ENCODE data around the gene NOS2. TPM values are rescaled to one million over a fixed set of nuclear protein-coding genes. Genes with fewer than 3 reads are reported as not detected.

NOS2 gene
- total RNA-seq, 1 experiment from 2014 or later: 0.35 TPM

DNA sequence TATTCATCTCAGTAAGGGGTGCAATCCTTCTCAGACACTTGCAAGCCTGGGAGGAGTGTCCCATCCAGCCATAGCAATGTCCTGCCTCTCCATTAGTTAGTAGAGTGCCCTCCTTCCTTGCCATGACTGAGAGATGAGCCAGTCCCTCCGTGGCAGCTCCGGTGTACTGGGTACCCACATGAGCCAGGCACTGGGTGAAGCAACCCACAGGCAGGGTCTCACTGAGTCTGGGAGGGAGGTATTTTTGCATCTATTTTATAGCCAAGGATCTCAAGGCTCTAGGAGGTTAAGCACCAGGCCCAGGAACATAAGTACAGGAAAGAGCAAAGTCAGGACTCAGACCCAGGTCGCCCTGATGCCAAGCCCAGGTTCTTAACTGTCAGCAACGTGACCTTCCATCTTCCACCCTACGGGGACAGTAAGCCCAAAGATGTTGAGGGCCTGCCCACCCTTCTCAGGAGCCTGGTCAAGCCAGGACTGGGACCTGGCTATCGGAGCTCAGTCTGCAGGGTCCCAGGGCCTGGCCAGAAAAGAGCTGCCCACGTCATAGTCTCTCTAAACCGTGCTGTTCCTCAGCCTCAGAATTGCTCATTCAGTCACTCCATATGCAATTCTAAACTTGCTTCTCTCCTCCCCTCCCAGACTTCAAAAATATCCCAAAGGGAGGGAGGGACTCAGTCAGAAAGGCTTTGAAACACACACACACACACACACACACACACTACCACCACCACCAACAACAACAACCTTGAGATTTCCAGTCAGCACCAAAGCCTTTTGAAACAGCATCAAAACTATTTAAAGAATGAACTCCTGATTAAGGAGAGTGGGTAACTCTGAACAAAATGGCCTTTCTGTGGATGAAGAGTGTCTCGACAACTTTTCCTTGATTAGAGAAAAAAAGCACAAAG is 16.6 kb downstream of the NOS2 start:
- H3K14ac ChIP-seq (ENCODE audit: insufficient read depth, low read length): no peak overlapping the region; the same call in none of the 2 replicates
- H3K4me1 ChIP-seq (ENCODE audit: insufficient read depth, low read length): no peaks in the 10 kb centered on the region
- H3K23ac ChIP-seq (ENCODE audit: insufficient read length, low read depth, low read length): no peak overlapping the region
- H2AK5ac ChIP-seq (ENCODE audit: insufficient read length, low read length): no peak overlapping the region
- H3K9me3 ChIP-seq (ENCODE audit: control insufficient read depth, low read depth, low read length): no peaks in the 10 kb centered on the region
- H3K56ac ChIP-seq (ENCODE audit: insufficient read length, low read depth, low read length): no peak overlapping the region
- no peaks in the 10 kb centered on the region for H3K23me2 ChIP-seq (ENCODE audit: insufficient read length, low read depth, low read length, poor library complexity, severe bottlenecking)
- H3K27ac Mint-ChIP-seq: no peak overlapping the region
- H4K20me1 ChIP-seq (ENCODE audit: control insufficient read depth, insufficient read depth, insufficient read length): no peaks in the 10 kb centered on the region
- no peak overlapping the region for H2BK120ac ChIP-seq (ENCODE audit: low read depth, low read length, poor library complexity, severe bottlenecking)
- H3K27me3 Mint-ChIP-seq (ENCODE audit: low read depth): no peaks in the 10 kb centered on the region
- TF ChIP-seq, protein P1, sequence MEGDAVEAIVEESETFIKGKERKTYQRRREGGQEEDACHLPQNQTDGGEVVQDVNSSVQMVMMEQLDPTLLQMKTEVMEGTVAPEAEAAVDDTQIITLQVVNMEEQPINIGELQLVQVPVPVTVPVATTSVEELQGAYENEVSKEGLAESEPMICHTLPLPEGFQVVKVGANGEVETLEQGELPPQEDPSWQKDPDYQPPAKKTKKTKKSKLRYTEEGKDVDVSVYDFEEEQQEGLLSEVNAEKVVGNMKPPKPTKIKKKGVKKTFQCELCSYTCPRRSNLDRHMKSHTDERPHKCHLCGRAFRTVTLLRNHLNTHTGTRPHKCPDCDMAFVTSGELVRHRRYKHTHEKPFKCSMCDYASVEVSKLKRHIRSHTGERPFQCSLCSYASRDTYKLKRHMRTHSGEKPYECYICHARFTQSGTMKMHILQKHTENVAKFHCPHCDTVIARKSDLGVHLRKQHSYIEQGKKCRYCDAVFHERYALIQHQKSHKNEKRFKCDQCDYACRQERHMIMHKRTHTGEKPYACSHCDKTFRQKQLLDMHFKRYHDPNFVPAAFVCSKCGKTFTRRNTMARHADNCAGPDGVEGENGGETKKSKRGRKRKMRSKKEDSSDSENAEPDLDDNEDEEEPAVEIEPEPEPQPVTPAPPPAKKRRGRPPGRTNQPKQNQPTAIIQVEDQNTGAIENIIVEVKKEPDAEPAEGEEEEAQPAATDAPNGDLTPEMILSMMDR (conservative IDR thresholded peaks at IDR 0.05): no peak
- H3K4ac ChIP-seq (ENCODE audit: low read depth, low read length): no peak overlapping the region
- H2BK5ac ChIP-seq (ENCODE audit: insufficient read length, low read length): no peak overlapping the region
- H3K79me2 ChIP-seq (ENCODE audit: insufficient read depth, low read length): no peaks in the 10 kb centered on the region
- no peaks in the 10 kb centered on the region for H3K79me1 ChIP-seq (ENCODE audit: insufficient read depth, low read depth, low read length, poor library complexity, severe bottlenecking)
- H3K4me3 Mint-ChIP-seq: no peak overlapping the region
- H4K8ac ChIP-seq (replicated peaks; ENCODE audit: insufficient read length, low read depth, low read length): no peak overlapping the region
- H2BK15ac ChIP-seq (ENCODE audit: low read depth, low read length): no peak overlapping the region
- H3T11ph ChIP-seq (ENCODE audit: low read length): no peak overlapping the region
- H3K9me3 Mint-ChIP-seq: no peaks in the 10 kb centered on the region
- no peaks in the 10 kb centered on the region for H3K36me3 Mint-ChIP-seq (ENCODE audit: insufficient read depth in 1 of 3, low read depth in 3 of 3)
- no peak overlapping the region for H2BK20ac ChIP-seq (ENCODE audit: low read depth, low read length, poor library complexity, severe bottlenecking)
- no peak overlapping the region for H4K5ac ChIP-seq (ENCODE audit: insufficient read length, low read depth, low read length)
- no peak overlapping the region for H3K18ac ChIP-seq (ENCODE audit: insufficient read length, low read depth, low read length)
- no peak overlapping the region for H2AFZ ChIP-seq (ENCODE audit: low read length)
- H3K4me2 ChIP-seq (ENCODE audit: insufficient read depth, insufficient read length, low read length): no peak overlapping the region
- no peak overlapping the region for H4K91ac ChIP-seq (ENCODE audit: insufficient read length, low read depth, low read length)
- H2BK12ac ChIP-seq (ENCODE audit: insufficient read length, low read depth, low read length): no peak overlapping the region
- DNase-seq: no peak
- no peak overlapping the region for H3K27ac ChIP-seq (ENCODE audit: insufficient read length, low read depth, low read length)
- no peaks in the 10 kb centered on the region for H3K27me3 ChIP-seq (ENCODE audit: insufficient read depth, low read length)
- H3K9ac ChIP-seq (ENCODE audit: extremely low read depth, insufficient read length, low read length): no peak overlapping the region
- WGBS (ENCODE audit: extremely low coverage, insufficient read length, low lambda C conversion rate): no CpG with 5 or more reads among the region's 9 CpGs
- peaks cover 8 to 11% of the 10 kb centered on the region in 2 experiments for H3K4me1 Mint-ChIP-seq

Measured in H9 (cell line).